ENCODE results near the gene ACP7.

ACP7 gene

DNA sequence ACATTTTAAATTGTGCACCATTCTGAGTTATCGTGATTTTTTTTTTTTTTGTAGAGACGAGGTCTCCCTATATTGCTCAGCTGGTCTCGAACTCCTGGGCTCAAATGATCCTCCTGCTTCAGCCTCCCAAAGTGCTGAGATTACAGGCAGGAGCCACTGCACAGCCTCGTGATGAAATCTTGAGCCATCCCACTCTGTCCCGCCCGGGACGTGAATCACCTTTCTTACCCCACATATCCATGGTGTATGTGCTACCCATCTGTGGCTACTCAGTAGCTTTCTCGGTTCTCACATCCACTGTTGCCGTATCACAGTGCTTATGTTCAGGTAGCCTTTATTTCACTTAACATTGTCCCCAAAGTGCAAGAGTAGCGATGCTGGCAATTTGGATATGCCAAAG, 67.9 kb downstream of the ACP7 start:
- DNase-seq: no peak

DNA sequence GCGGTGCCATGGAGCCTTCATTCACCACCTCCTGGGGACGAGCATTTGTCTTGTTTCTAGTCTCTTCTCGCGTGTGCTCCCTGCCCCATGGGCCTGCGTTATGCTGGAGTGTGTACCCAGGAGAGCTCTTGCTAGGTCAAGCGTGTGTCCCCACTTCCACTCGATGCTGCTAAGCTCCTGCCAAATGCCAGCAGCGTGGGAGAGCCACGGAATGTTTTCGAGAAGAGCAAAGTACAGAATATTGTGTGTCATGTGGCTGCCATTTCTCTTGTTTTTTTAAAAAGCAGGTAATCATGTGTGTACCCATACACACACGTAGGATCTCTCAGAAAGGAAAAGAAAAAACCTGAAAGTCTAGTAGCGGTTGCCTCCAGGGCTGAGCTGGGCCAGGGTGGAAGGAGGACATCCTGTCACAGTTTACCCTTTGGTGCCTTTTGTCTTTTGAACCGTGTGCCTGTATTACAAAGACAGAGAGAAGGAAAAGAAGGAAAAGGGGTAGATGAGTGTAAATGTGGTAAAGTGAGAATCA, 70.0 kb downstream of the ACP7 start:
- no peak for DNase-seq

DNA sequence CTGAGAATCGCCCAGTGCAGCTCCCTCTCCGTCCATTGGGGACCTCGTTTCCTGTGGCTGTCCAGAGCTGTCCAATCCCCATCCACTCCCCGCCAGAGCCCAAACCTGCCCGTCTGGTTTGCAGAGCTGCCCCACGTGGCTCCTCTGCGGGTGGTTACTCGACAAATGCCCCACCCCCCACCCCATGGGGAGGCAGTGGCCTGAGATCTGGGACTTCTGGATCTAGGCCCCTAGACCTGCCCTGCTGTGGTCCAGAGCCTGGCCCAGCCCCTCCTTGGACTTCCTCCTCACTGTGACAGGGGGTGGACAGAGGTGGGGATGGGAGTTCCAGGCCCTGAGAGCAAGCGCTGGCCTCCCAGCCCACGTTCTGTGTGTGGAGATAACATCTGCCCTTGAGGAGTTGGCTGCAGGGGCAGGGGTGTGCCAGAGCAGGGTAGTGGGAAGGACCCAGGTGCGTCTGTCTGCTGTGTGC, 70.5 kb downstream of the ACP7 start:
- DNase-seq: no peak

DNA sequence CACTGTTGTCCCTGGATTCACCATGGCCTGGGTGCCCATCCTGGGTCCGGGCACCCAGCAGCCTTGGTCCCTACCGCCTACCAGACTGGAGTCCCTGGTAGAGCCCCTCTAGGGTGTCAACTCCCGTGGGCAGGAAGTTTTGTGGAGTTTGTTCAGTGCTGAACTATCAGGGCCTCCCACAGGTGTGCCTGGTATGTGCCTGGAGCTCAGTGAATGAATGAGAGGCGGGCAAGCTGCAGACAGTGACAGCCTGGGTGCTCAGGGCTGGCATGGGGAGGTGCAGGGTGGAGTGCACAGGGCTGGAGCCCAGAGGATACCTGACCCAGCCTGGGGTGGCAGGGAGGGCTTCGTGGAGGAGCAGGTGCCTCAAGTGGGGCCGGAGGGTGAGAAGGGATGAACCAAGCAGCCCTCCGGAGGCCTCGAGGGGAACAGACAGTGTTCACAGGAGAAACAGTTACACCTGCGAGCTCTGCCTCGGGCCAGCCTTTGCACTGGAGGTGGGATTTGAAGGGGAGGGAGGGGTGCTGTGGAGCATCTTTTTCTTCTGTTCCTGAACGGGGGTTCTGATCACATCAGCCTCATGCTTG, 71.0 kb downstream of the ACP7 start:
- DNase-seq: no peak

DNA sequence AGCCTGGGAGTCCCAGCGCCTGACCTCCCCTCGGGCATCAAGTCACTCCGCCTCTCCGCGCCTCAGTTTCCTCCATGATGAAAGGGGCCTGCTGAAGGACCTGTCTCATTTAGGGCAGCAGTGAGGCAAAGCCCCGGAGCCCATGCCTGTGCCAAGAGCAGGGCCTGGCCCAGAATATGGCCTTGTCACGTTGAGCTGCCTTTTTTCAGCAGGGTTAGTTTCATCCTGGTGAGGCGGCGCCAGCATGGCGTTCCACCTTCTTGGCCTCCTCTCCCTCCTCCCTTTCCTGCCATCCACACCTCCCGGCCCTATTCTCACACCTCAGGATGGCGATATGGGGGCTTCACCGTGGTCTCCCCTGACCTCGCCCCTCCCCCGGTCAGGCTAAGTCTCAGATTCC, 71.6 kb downstream of the ACP7 start:
- no peak for DNase-seq

DNA sequence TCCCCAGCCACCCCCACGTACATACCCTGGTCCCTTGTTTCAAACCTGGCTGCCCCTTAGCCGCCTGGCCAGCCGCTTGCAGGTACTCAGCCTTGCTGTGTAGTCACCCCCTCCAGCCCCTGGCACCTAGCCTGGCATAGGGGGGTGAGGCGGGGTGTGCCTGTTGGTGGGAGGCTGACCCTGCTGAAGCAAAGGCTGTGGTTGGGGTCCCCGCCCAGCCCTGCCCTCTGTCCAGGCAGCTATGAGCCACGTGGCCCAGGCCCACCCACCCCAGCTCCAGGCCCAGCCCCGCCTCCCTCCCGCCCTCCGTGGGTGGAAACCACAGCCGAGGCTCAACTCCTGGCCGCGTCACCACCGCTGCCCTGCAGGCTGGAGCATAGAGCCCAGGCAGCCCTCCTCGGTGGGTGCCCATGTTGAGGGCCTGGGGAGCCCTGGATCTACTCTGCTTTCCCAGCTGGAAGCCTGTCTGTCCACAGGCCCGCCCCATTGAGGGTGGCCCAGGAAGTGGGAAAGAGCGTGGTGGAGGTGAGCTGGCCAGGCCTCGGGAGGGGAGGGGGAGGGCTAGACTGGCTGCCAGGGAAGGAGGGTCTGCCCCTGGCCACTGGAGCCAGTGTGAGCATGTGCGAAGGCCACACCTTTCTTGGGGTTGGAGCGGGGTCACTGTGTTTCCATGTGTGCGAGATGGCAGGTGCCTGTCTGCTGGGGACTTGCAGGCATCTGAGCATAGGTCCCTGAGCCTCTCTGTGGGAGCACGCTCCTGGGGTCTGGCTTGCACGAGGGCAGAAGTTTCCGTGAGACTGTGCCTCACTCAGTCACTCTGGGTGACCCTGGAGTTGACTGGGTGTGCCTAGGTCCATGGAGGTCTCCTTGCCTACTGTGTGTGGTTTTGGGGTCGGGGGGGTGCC, 72.4 kb downstream of the ACP7 start:
- DNase-seq: no peak

DNA sequence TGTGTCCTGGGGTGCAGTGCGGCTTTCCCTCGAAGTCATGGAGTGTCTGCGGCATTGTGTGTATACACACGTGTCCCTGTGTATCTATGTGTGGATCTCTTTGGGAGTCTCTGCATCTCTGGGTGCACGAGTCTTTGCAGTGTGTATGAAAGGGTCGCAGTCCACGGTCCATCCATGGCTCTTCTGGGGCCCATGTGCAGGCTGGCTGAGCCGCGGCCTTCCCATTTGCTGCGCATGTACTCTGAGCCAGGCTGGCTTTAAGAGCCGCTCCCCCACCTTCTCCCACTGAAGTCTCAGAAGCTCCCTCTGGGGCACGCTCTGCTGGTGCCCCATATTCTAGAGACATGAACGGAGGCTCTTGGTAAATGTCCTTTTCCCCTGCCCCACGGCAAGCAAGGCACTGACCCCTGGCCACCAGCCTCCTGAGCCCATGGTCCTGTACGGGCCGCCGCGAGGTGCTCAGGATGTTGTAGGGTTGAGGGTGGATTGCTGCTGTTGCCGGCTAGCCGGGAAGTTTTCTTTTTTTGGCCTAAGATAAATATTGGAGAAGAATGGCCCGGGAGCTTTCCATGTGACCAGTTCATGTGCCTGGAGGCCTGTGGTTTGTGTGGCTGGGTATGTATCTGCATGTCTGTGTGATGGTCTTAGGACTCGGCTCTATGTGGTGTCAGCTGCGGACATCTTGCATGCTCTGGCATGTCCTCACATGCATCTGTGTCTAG, 73.3 kb downstream of the ACP7 start:
- DNase-seq: no peak

DNA sequence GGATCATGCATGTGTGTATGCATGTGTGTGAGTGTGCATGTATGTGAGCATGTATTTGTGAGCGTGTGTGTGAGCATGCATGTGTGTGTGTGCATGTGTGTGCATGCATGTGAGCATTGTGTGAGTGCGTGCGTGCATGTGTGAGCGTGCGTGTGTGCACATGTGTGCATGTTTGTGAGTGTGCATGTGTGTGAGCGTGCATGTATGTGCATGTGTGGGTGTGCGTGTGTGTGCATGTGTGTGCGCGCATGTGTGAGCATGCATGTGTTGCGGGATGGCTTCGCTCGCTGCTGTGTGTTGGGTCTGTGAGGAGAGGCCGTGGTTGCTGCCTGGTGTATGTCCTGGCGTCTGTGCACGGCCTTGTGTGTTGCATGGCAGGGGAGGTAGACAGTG, 73.8 kb downstream of the ACP7 start:
- no peak for DNase-seq

DNA sequence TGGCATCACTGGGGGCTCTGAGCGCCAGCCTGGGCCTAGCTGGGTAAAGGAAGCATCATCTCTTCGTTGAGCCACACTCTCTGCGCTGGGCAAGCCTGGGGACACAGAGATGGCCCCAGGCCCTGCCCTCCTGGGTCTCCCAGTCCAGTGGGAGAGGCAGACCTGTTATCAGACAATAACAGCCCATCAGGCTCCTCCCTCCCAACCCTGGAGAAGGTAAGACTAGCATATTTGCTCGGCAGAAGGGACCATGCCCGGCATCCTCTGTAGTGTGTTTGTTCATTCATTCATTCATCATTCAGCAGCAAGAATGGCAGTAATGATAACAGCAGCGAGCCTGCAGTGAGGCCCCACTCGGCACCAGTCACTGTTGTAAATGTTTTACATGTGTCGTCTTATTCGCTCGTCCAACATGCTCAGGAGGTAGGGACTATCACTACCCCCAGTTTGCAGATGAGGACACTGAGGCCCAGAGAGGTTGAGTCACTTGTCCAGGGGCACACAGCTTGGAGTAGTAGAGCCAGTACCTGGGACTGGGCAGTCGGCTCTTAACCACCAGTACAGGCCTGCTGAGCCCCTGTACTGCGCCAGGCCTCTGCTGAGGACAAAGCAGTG, 74.6 kb downstream of the ACP7 start:
- DNase-seq: no peak

DNA sequence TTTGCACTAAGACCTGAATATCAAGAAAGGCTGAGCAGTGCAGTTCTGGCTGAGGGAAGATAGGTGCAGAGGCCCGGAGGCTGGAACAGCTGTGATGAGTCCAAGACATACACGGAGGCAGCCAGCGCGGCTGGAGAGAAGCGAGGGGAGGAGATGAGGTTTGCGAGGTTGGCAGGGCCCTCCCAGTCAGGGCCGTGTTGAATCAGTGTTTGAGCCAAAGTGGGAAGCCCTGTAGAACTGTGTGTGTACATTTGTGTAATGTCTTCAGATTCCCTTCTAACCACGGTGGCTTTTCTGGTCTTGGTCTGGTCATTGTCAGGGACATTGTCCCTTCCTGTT, 76.3 kb downstream of the ACP7 start:
- DNase-seq: no peak

All from NCI-H524 treated with DMSO at 0.1 percent for 48 hours (cell line).